T-helper 2 cell treated with Interferon-gamma antibody and Interleukin-4, amounts not matched to agents 5 μg/mL and 100 μg/mL, for 36 hours (primary cell): ENCODE results near the gene PRKD3.

Experiments
- DNase-seq: peaks from one replicate; pipeline ENCODE4 v3.0.0; 2021; ENCODE audit warnings: low spot score
- H3K27ac Mint-ChIP-seq: one replicate; pipeline ENCODE4 v1.8.0; 2021; ENCODE audit warnings: mild to moderate bottlenecking, mixed read lengths
- H3K27me3 Mint-ChIP-seq: one replicate; pipeline ENCODE4 v1.8.0; 2021; ENCODE audit warnings: low read depth, mixed read lengths
- H3K36me3 Mint-ChIP-seq: one replicate; pipeline ENCODE4 v1.8.0; 2021; ENCODE audit warnings: low read depth, mixed read lengths
- H3K4me1 Mint-ChIP-seq: one replicate; pipeline ENCODE4 v1.8.0; 2021; ENCODE audit warnings: low read depth, mixed read lengths
- H3K4me3 Mint-ChIP-seq: one replicate; pipeline ENCODE4 v1.8.0; 2022; ENCODE audit warnings: mild to moderate bottlenecking, moderate library complexity, mixed read lengths
- H3K9me3 Mint-ChIP-seq: one replicate; pipeline ENCODE4 v1.8.0; 2021; ENCODE audit warnings: mixed read lengths

PRKD3 gene

GRCh38 chr2:37355735-37356134 lies 31.1 kb upstream of the PRKD3 start:
- Mint-ChIP-seq H3K4me3 (no peak overlapping the region), H3K27ac (no peak overlapping the region), H3K4me1 (no peaks in the 10 kb centered on the region), H3K27me3 (peaks cover 65% of the 10 kb centered on the region), H3K36me3 (no peaks in the 10 kb centered on the region), H3K9me3 (no peaks in the 10 kb centered on the region)
- DNase-seq: no peak

GRCh38 chr2:37354531-37354930 lies 29.9 kb upstream of the PRKD3 start:
- no peak for DNase-seq
- H3K4me1 Mint-ChIP-seq: no peaks in the 10 kb centered on the region
- no peaks in the 10 kb centered on the region for H3K9me3 Mint-ChIP-seq
- peaks cover 58% of the 10 kb centered on the region for H3K27me3 Mint-ChIP-seq
- H3K36me3 Mint-ChIP-seq: no peaks in the 10 kb centered on the region
- no peak overlapping the region for H3K27ac Mint-ChIP-seq
- no peak overlapping the region for H3K4me3 Mint-ChIP-seq

- DNase-seq: no peak
- Mint-ChIP-seq H3K9me3 (no peaks in the 10 kb centered on the region), H3K27ac (no peak overlapping the region), H3K36me3 (no peaks in the 10 kb centered on the region), H3K4me3 (no peak overlapping the region), H3K4me1 (no peaks in the 10 kb centered on the region), H3K27me3 (peaks cover 69% of the 10 kb centered on the region)
Measured at GRCh38 chr2:37350034-37350433, 25.4 kb upstream of the PRKD3 start.

GRCh38 chr2:37349231-37349860 lies 24.7 kb upstream of the PRKD3 start:
- Mint-ChIP-seq H3K4me3 (no peak overlapping the region), H3K36me3 (no peaks in the 10 kb centered on the region), H3K27me3 (peaks cover 67% of the 10 kb centered on the region), H3K27ac (no peak overlapping the region), H3K9me3 (no peaks in the 10 kb centered on the region), H3K4me1 (peaks cover under 1% of the 10 kb centered on the region)
- DNase-seq: no peak

GRCh38 chr2:37348155-37348554 lies 23.5 kb upstream of the PRKD3 start:
- Mint-ChIP-seq H3K4me3 (no peak overlapping the region), H3K4me1 (peaks cover 6% of the 10 kb centered on the region), H3K9me3 (no peaks in the 10 kb centered on the region), H3K27me3 (peaks cover 67% of the 10 kb centered on the region), H3K36me3 (no peaks in the 10 kb centered on the region), H3K27ac (no peak overlapping the region)
- no peak for DNase-seq

- Mint-ChIP-seq H3K36me3 (no peaks in the 10 kb centered on the region), H3K27ac (no peak within 1 kb of the TSS), H3K9me3 (no peaks in the 10 kb centered on the region), H3K4me3 (peak within 1 kb of the TSS; percentile 80), H3K27me3 (peaks cover 77% of the 10 kb centered on the region), H3K4me1 (peaks cover 6% of the 10 kb centered on the region)
- peak; percentile 42 for DNase-seq
Measured at GRCh38 chr2:37344453-37345361, 20.1 kb upstream of the PRKD3 start, which contains the start of gene QPCT. Gene QPCT (plus strand): TSS chr2:37344630. CDS start chr2:37344732, 102 bp downstream.

GRCh38 chr2:37343537-37344434 lies 19.2 kb upstream of the PRKD3 start:
- H3K27me3 Mint-ChIP-seq: peaks cover 69% of the 10 kb centered on the region
- DNase-seq: no peak
- H3K27ac Mint-ChIP-seq: no peak overlapping the region
- peak overlapping the region; percentile 80 for H3K4me3 Mint-ChIP-seq
- peaks cover 6% of the 10 kb centered on the region for H3K4me1 Mint-ChIP-seq
- no peaks in the 10 kb centered on the region for H3K9me3 Mint-ChIP-seq
- no peaks in the 10 kb centered on the region for H3K36me3 Mint-ChIP-seq

GRCh38 chr2:37342591-37343220 lies 18.1 kb upstream of the PRKD3 start:
- Mint-ChIP-seq H3K4me1 (peaks cover 6% of the 10 kb centered on the region), H3K9me3 (no peaks in the 10 kb centered on the region), H3K27me3 (peaks cover 62% of the 10 kb centered on the region), H3K27ac (no peak overlapping the region), H3K36me3 (no peaks in the 10 kb centered on the region), H3K4me3 (no peak overlapping the region)
- no peak for DNase-seq

- Mint-ChIP-seq H3K27me3 (peaks cover 52% of the 10 kb centered on the region), H3K4me3 (no peak overlapping the region), H3K9me3 (no peaks in the 10 kb centered on the region), H3K4me1 (peaks cover 6% of the 10 kb centered on the region), H3K27ac (no peak overlapping the region), H3K36me3 (no peaks in the 10 kb centered on the region)
- no peak for DNase-seq
Measured at GRCh38 chr2:37340637-37341036, 16.0 kb upstream of the PRKD3 start.

- Mint-ChIP-seq H3K27me3 (peaks cover 48% of the 10 kb centered on the region), H3K27ac (no peak overlapping the region), H3K4me3 (no peak overlapping the region), H3K36me3 (no peaks in the 10 kb centered on the region), H3K9me3 (no peaks in the 10 kb centered on the region), H3K4me1 (peaks cover under 1% of the 10 kb centered on the region)
- DNase-seq: no peak
Measured at GRCh38 chr2:37338933-37339332, 14.3 kb upstream of the PRKD3 start.

- DNase-seq: no peak
Measured at GRCh38 chr2:37337620-37338280, 13.1 kb upstream of the PRKD3 start.

GRCh38 chr2:37335604-37336003 lies 11.0 kb upstream of the PRKD3 start:
- H3K4me1 Mint-ChIP-seq: no peaks in the 10 kb centered on the region
- H3K4me3 Mint-ChIP-seq: no peak overlapping the region
- DNase-seq: no peak
- H3K9me3 Mint-ChIP-seq: no peaks in the 10 kb centered on the region
- peaks cover 44% of the 10 kb centered on the region for H3K27me3 Mint-ChIP-seq
- no peaks in the 10 kb centered on the region for H3K36me3 Mint-ChIP-seq
- no peak overlapping the region for H3K27ac Mint-ChIP-seq

More at GRCh38 chr2:37337620-37338280, 13.1 kb upstream of the PRKD3 start:
- H3K27ac Mint-ChIP-seq: no peak overlapping the region
- H3K4me1 Mint-ChIP-seq: no peaks in the 10 kb centered on the region
- H3K36me3 Mint-ChIP-seq: no peaks in the 10 kb centered on the region
- H3K4me3 Mint-ChIP-seq: no peak overlapping the region
- H3K27me3 Mint-ChIP-seq: peaks cover 47% of the 10 kb centered on the region
- H3K9me3 Mint-ChIP-seq: no peaks in the 10 kb centered on the region

- Mint-ChIP-seq H3K36me3 (no peaks in the 10 kb centered on the region), H3K27me3 (peaks cover 53% of the 10 kb centered on the region), H3K4me3 (no peak overlapping the region), H3K27ac (no peak overlapping the region), H3K9me3 (no peaks in the 10 kb centered on the region), H3K4me1 (no peaks in the 10 kb centered on the region)
- DNase-seq: no peak
Measured at GRCh38 chr2:37333256-37333655, 8.6 kb upstream of the PRKD3 start.
